ENCODE results near the gene SPIN2A.
A peak's percentile ranks its signal among the peaks of the same experiment; 100 is the strongest.
"Not testable (repeated sequence)": the region's sequence is repeated elsewhere in the genome, so short reads cannot be mapped to it uniquely, and the experiment has no call there.

SPIN2A gene

GRCh38 chrX:57137073-57137472 lies at the start of gene SPIN2A:
Gene SPIN2A, minus strand, starts transcription at chrX:57137397. Its CDS starts 800 bp downstream, at chrX:57136597.
- DNase-seq: not testable (repeated sequence)

DNA sequence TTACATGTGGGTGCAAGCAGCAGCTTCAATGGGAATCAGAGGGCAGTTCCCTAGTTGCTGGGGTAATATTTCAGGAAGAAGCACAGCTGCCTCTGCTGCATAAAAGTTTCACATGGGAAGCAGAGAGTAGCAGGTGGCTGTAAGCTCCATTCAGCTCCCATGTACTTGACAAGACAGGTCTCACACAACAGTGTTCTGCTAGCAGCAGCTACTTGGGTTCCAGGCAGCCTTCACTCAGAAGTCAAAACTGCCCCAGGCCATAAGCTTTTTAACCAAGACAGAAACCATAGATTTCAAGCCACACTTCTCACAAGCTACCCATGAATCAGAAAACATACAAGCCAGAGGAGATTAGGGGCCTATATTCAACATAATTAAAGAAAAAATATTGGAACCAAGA lies 41.4 kb upstream of the SPIN2A start:
- DNase-seq: no peak

DNA sequence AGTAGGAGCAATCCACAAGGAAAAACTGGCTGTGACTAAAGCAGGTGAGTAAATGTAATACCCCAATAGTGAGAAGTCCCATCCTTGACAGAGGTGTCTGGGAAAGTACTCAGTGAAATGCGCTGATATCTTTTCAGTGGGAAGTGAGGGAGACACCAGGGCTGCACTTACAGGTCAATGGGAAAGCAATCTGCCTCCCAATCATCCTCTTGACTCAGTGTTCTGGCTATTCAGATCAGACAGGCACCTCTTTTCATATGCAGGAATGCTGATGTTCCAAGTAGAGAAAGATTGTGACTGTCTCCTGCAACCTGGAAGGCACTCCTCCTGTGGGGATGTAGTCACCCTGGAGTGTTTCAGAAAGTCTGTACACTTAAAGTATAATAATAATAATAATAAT lies 39.9 kb upstream of the SPIN2A start:
- no peak for DNase-seq

GRCh38 chrX:57172544-57172943 lies 35.3 kb upstream of the SPIN2A start:
- no peak for DNase-seq

GRCh38 chrX:57156397-57157049 lies 19.3 kb upstream of the SPIN2A start:
- DNase-seq: no peak

- DNase-seq: no peak
Measured at GRCh38 chrX:57155171-57155570, 18.0 kb upstream of the SPIN2A start.

- not testable (repeated sequence) for DNase-seq
Measured at GRCh38 chrX:57152222-57152621, 15.0 kb upstream of the SPIN2A start.

- no peak for DNase-seq
Measured at GRCh38 chrX:57138674-57139073, 1.5 kb upstream of the SPIN2A start.

DNA sequence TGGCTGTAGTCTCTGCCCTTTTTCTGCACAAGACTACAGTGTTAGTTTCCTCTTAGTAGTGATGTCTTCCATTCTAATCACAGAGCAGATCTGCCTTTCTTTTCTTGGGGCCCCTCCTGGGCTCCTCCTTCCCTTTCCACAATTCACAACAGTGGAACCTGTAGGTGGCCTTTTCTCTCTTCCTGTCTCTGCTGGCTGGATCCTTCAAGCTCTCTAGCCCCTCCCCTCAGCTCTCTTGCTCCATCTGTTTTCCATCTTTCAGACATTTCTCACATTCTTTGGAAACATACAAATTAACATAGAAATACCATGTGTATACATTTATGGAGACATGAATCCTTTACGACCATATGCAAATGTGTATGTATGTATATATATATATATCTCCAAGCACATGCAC lies 304 bp upstream of the SPIN2A start:
- no peak for DNase-seq

- not testable (repeated sequence) for DNase-seq
Measured at GRCh38 chrX:57136589-57136988, 608 bp downstream of the SPIN2A start.

DNA sequence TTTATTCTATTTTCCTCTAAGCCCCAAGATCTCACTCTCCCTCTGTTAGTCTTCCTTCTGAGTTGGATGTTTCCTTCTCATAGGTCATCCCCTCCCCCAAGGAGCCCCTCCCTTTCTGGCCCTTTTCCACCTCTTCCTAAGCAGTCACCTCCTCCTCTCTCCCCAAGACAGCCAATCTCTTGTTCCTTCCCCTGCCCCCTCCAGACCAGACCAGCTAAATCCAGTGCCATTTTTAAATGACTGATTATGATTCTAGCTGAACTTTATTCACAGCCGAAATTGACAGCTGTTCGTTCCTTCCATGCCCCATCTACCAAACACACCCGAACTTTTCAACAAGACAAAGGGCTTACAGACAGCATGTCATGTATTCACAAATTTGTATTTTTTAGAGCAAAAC lies 1.9 kb downstream of the SPIN2A start:
- DNase-seq: no peak

DNA sequence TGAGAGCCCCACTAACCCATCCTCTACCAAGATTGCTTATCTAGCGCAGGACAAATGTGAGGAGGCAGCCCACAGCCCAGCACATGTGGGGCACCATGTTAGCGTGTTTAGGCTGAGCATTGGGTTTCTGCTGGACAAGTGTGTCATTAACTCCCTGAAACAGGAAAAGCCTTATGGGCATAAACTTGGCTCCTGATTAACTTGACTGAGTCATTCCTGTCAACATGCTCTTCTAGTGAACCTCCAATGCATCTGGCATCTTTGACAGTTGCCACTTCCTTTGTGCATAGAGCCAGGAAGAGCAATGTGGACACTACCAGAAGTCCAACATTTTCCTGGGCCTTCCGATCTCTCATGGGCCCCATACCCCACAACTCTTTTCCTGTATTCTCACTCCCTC lies 2.5 kb downstream of the SPIN2A start:
- no peak for DNase-seq

DNA sequence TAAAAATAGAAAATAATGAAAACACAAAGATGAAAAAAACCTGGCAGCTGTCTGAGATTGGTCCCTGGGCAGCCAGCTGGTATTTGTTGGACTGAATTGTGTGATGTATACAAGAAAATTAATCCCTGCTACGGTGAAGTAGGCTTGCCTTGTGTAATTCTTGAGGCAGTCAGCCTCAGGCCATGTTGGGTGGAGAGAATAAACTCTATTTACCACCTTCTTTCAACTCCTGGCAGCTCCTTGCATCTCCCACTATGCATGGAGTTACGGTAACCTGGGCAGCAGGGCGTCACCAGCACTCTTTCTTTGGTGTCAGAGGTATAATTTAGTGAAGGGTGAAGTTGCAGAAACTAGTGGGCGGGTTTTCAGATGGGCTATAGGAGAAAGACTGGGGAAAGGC lies 3.5 kb downstream of the SPIN2A start:
- DNase-seq: no peak

GRCh38 chrX:57133284-57133683 lies 3.9 kb downstream of the SPIN2A start:
- DNase-seq: not testable (repeated sequence)

DNA sequence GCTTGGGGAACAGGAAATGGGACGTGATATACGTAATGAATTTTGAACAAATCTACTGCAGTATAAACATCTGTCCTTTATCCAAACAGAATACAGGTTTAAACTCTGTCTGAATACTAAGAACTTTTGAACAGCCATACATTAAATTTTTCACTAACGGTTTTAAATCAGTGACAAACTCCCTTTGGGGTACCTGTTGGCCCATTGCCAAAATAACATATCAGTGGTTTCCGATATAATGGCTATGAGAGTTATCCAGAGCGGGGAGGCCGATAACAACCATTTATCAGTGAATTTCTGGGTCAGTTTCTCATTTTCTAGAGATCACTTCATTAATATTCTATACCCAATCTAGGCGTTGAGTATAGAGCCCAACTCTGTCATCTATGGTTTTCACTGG lies 5.2 kb downstream of the SPIN2A start:
- DNase-seq: no peak

GRCh38 chrX:57121816-57122215 lies 15.4 kb downstream of the SPIN2A start:
- no peak for DNase-seq

DNA sequence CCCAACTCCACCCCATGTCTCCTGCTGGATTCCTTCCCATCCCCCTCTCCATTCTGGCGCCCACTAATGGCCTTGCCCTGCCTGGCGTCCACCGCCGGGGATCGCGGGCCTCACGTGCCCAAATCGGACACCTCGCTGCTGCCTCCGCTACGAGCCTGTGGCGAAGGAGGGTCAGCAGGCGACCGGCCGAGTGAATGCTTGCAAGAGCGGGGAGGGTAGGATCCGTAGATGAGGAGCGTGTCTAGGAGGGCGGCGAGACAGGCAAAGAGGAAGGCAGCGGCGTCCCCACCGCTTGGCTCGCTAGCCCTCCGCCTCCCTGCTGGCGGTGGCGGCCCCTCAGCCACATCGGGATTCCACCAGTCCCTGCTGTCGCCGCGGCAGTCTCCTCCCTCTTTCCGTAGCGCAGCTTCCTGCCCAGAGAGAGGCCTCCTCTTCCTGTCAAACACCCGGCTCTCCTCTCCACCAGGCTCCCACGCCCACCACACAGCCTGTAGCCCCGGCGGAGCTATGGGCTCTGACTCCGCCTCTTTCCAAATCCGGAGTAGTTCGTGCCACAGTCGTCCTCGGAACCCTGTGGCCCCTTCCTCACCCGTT lies 15.9 kb downstream of the SPIN2A start, which contains the start of gene SPIN2B:
Gene SPIN2B, minus strand, starts transcription at position 387 of the 594 bp plus-strand sequence.
- peak; percentile 75 for DNase-seq

- DNase-seq: not testable (repeated sequence)
Measured at GRCh38 chrX:57120619-57121161, 16.5 kb downstream of the SPIN2A start.

- DNase-seq: no peak
Measured at GRCh38 chrX:57119416-57119815, 17.8 kb downstream of the SPIN2A start.

- DNase-seq: not testable (repeated sequence)
Measured at GRCh38 chrX:57117566-57117965, 19.6 kb downstream of the SPIN2A start.

DNA sequence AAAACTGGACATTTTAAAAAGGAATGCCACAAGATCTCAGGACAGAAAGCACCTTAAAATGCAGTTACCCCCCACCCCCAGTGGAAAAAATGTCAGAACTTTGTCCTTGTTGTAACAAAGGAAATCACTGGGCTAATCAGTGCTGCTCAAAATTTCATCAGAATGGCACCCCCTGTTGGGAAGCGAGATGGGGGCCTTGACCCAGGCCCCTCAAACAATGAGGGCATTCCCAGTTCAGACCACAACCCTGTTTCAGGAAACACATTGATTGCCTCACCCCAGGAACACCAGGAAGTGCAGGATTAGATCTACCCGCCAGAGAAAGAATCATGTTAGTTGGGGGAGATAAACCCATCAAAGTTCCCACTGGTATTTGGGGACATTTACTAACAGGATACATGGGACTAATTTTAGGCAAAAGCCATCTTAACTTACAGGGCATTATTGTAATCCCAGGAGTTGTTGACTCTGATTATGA lies 32.2 kb downstream of the SPIN2A start:
- DNase-seq: no peak

DNA sequence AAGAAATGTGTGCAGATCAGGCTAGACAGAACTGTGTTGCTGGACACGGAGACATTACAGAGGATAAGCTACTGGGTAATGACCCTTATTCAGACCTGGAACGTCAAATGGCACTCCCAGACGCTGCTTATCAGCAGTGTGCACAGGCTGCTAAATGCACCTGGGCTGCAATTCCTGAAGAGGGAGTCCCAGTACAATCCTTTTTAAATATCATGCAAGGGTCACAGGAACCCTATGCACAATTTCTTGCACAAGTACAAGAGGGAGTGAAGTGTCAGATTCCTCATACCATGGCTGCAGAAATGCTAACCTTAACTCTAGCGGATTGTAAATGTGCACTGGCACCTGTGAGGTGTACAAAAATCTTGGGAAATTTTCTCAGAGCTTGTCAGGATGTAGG lies 32.8 kb downstream of the SPIN2A start:
- DNase-seq: no peak

GRCh38 chrX:57103489-57103888 lies 33.7 kb downstream of the SPIN2A start:
- DNase-seq: no peak

- DNase-seq: not testable (repeated sequence)
Measured at GRCh38 chrX:57102918-57103317, 34.3 kb downstream of the SPIN2A start.

All from CD4-positive, alpha-beta T cell treated with Interleukin-4 for 4 hours (primary cell).